ENCODE measurements around the gene ROBO1. TPM values are rescaled to one million over a fixed set of nuclear protein-coding genes. Genes with fewer than 3 reads are reported as not detected.

The ROBO1 gene
- total RNA-seq, 1 donor from 2014 or later, result 7.1 TPM

DNA sequence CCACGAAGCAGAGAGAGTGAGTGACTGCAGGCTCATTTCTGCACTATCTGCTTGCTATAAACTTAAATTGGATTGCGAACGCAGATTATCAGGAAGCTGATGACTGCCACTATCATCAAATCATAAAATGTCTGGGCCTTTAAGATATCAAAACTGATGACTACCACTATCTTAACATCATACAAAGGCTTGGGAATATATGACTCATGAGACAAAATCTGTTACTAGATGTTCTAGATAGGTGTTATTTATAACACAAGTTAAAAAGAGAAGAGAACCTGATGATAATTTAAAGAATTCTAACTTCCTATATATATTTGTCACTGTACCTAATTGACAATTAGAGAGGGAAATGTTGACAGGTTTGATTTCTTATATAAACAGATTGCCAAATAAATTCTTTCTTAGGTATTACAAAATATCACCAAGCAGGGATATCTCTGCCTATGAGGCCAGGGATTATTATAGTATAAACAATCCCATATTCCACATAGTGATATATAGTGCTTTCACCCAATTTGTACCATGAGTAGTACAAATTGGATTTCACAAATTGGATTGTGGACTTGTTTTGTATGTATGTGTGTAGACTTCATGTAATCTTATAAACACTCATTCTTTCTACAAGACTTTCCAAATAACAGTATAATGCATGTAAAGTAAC lies 1157.2 kb downstream of the ROBO1 start:
- no peaks in the 10 kb centered on the region for H3K9me3 ChIP-seq (replicated peaks)
- peaks cover 11% of the 10 kb centered on the region for H3K36me3 ChIP-seq
- no peak overlapping the region for H3K27ac ChIP-seq (replicated peaks)
- H3K27me3 ChIP-seq (ENCODE audit: low read depth), result no peaks in the 10 kb centered on the region
- no peak for DNase-seq
- no peaks in the 10 kb centered on the region for H3K4me1 ChIP-seq
- no peak overlapping the region for H3K4me3 ChIP-seq
- TF ChIP-seq, protein P1, sequence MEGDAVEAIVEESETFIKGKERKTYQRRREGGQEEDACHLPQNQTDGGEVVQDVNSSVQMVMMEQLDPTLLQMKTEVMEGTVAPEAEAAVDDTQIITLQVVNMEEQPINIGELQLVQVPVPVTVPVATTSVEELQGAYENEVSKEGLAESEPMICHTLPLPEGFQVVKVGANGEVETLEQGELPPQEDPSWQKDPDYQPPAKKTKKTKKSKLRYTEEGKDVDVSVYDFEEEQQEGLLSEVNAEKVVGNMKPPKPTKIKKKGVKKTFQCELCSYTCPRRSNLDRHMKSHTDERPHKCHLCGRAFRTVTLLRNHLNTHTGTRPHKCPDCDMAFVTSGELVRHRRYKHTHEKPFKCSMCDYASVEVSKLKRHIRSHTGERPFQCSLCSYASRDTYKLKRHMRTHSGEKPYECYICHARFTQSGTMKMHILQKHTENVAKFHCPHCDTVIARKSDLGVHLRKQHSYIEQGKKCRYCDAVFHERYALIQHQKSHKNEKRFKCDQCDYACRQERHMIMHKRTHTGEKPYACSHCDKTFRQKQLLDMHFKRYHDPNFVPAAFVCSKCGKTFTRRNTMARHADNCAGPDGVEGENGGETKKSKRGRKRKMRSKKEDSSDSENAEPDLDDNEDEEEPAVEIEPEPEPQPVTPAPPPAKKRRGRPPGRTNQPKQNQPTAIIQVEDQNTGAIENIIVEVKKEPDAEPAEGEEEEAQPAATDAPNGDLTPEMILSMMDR (IDR thresholded peaks at IDR 0.05; ENCODE audit: borderline replicate concordance), result no peak
- intact Hi-C loops (cut with micrococcal nuclease), result no loop called here

DNA sequence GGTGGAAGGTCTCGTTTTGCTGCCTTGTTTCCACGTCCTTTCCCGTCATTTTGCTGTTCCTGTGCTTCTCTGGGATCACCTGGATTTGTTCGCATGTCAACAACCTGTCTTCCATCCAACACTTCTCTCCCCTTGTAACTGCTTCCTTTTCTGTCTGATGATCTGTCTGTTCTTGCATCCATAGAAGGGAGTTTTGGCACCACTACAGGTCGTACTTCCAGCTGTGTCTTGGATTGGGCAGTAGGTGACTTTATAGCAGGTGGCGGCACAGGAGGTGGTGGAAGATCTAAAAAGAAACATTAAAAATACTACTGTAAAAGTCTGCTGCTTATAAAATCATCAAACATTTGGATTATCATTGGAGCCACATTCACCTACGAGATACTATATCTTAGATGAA lies 1161.0 kb downstream of the ROBO1 start:
- Histone ChIP-seq H3K36me3 (peaks cover 11% of the 10 kb centered on the region), H3K27me3 (ENCODE audit: low read depth) (no peaks in the 10 kb centered on the region), H3K27ac (replicated peaks) (no peak overlapping the region), H3K4me1 (no peaks in the 10 kb centered on the region), H3K9me3 (replicated peaks) (no peaks in the 10 kb centered on the region), H3K4me3 (no peak overlapping the region)
- TF ChIP-seq, protein P1 (IDR thresholded peaks at IDR 0.05; ENCODE audit: borderline replicate concordance), result no peak
- DNase-seq, result no peak
- intact Hi-C loops (cut with micrococcal nuclease), result no loop called here

DNA sequence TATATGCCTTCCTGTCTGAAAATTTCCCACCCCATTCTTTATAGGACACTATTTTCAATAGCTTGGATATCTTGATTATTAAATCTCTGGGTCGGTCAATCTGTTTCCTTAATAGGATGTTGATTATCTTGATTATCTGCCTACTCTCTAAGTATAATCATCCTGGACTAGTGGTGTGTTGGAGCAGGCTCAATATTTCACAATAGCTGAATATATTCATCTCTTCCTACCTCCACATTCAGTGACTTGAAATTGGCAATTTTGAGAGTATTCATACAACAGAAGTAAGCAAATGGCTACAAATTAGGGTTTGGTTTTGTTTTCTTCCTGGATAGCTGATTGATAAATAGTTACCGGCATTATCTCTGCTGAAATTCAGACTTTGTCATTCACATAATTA lies 1162.6 kb downstream of the ROBO1 start:
- no peaks in the 10 kb centered on the region for H3K9me3 ChIP-seq (replicated peaks)
- no peaks in the 10 kb centered on the region for H3K4me1 ChIP-seq
- H3K27me3 ChIP-seq (ENCODE audit: low read depth), result no peaks in the 10 kb centered on the region
- no peak for DNase-seq
- H3K36me3 ChIP-seq, result peaks cover 11% of the 10 kb centered on the region
- TF ChIP-seq, protein P1 (IDR thresholded peaks at IDR 0.05; ENCODE audit: borderline replicate concordance), result no peak
- H3K4me3 ChIP-seq, result no peak overlapping the region
- intact Hi-C loops (cut with micrococcal nuclease), result no loop called here
- H3K27ac ChIP-seq (replicated peaks), result no peak overlapping the region

DNA sequence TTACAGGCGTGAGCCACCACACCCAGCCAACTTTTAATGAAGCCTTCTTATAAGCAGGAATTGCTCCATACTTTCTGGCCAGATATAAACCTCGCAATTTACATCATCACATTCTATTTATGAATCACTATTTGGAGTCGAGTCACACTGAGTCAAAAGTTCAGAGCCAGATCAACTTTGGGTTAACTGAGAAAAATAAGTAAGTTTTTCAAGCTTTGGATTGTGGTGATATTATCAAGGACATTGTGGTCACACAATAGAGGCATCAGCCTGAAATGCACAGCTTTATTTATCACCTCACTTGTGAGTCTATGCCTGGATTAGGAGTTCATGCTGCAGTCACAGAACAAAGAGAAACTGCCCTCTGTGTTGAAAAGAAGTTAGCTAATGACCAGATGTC lies 1163.5 kb downstream of the ROBO1 start:
- TF ChIP-seq, protein P1 (IDR thresholded peaks at IDR 0.05; ENCODE audit: borderline replicate concordance), result no peak
- no peaks in the 10 kb centered on the region for H3K4me1 ChIP-seq
- DNase-seq, result no peak
- peaks cover 11% of the 10 kb centered on the region for H3K36me3 ChIP-seq
- H3K27ac ChIP-seq (replicated peaks), result no peak overlapping the region
- intact Hi-C loops (cut with micrococcal nuclease), result no loop called here
- H3K4me3 ChIP-seq, result no peak overlapping the region
- H3K27me3 ChIP-seq (ENCODE audit: low read depth), result no peaks in the 10 kb centered on the region
- H3K9me3 ChIP-seq (replicated peaks), result no peaks in the 10 kb centered on the region

DNA sequence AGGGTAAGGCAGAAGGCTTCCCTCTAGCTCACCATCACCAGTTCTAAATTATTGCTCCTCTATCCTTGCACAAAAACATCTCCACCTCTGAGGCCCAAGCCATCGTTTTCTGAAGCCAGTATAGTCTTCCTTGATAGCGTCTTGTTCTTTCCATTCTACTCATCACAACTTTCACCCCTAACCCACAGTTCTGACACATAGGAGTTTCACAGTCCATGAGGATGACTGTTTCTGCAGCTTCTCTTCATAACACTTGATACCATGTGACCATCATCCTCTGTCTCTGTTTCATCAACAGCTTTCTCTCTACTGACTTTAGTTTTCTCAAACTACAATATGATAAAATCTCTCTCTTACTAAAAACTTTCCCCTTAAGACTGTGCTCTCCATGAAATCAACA lies 1166.5 kb downstream of the ROBO1 start:
- TF ChIP-seq, protein P1 (IDR thresholded peaks at IDR 0.05; ENCODE audit: borderline replicate concordance), result no peak
- no peaks in the 10 kb centered on the region for H3K4me1 ChIP-seq
- no peaks in the 10 kb centered on the region for H3K9me3 ChIP-seq (replicated peaks)
- no peak for DNase-seq
- no peak overlapping the region for H3K27ac ChIP-seq (replicated peaks)
- H3K27me3 ChIP-seq (ENCODE audit: low read depth), result no peaks in the 10 kb centered on the region
- intact Hi-C loops (cut with micrococcal nuclease), result no loop called here
- H3K4me3 ChIP-seq, result no peak overlapping the region
- peaks cover 6% of the 10 kb centered on the region for H3K36me3 ChIP-seq

Data from left ventricle myocardium inferior (tissue), 1 donor.